Kidney (tissue), 22 donors: ENCODE results near the gene COX8A. TPM values are rescaled to one million over a fixed set of nuclear protein-coding genes. Genes with fewer than 3 reads are reported as not detected.

Experiments used
- DNase-seq, 5 donors: peaks; one replicate each; pipeline ENCODE4 v3.0.0-alpha.2; 2013 to 2020
- FAIRE-seq: peaks from 2 replicates; lab custom pipeline; 2012; peaks lifted over from hg19 to GRCh38; lab: Jason Lieb, UNC
- H3K27ac ChIP-seq, 2 donors: one replicate each; pipeline ENCODE4 v1.7.0; 2013; ENCODE audit warnings: low read depth in 2 of 2, low read length in 2 of 2, inconsistent platforms in 1 of 2
- H3K27me3 ChIP-seq: one replicate; pipeline ENCODE4 v1.7.1; 2013; ENCODE audit warnings: low read length, inconsistent platforms; ENCODE audit not compliant: control insufficient read depth, insufficient read depth
- H3K36me3 ChIP-seq, 3 donors: one replicate each; pipeline versions ENCODE4 v1.7.0 to v1.7.1; 2013; ENCODE audit warnings: low read length in 3 of 3, control low read depth in 1 of 3, inconsistent platforms in 1 of 3; ENCODE audit not compliant: insufficient read depth in 3 of 3, control insufficient read depth in 2 of 3
- H3K4me1 ChIP-seq, 3 donors: one replicate each; pipeline versions ENCODE4 v1.7.0 to v1.7.1; 2013; ENCODE audit warnings: low read length in 3 of 3, inconsistent platforms in 1 of 3, low read depth in 1 of 3; ENCODE audit not compliant: control insufficient read depth in 2 of 3, insufficient read depth in 2 of 3
- H3K4me3 ChIP-seq, 3 donors: one replicate each; pipeline versions ENCODE4 v1.7.0 to v1.8.1; 2013; ENCODE audit warnings: low read length in 3 of 3, control low read depth in 1 of 3, inconsistent platforms in 1 of 3
- H3K9ac ChIP-seq, 3 donors: one replicate each; pipeline versions ENCODE4 v1.7.0 to v1.7.1; 2013; ENCODE audit warnings: low read length in 3 of 3, control low read depth in 1 of 3, inconsistent platforms in 1 of 3
- H3K9me3 ChIP-seq, 3 donors: one replicate each; pipeline versions ENCODE4 v1.7.0 to v1.7.1; 2013; ENCODE audit warnings: low read length in 3 of 3, control low read depth in 1 of 3, inconsistent platforms in 1 of 3; ENCODE audit not compliant: control insufficient read depth in 2 of 3, insufficient read depth in 1 of 3
- CTCF ChIP-seq: IDR thresholded peaks from 3 replicates; pipeline ENCODE4 v1.5.1; 2012; ENCODE audit warnings: mild to moderate bottlenecking, moderate library complexity, borderline replicate concordance; ENCODE audit not compliant: insufficient read depth; ENCODE audit errors: extremely low read depth
- intact Hi-C: fragments of 100-400 bp; cut with DNase I; formaldehyde crosslinking; loops from one replicate; pipeline ENCODE4 v1.11.1; 2022
- long read RNA-seq, 10 donors: library from polyadenylated mRNA in 1 of 10; unstranded in 1 of 10; transcript quantifications; one replicate each; pipeline ENCODE4 v2.0.0 and lab custom pipeline, GENCODE V29; 2021 to 2026
- polyA plus RNA-seq: library from polyadenylated mRNA; stranded (reverse); fragments of 350-450 nt; fragmentation: Illumina TruSeq; extraction: RNeasy Lipid Tissue Mini Kit (QIAGEN cat#74804); gene quantifications from one replicate; pipeline ENCODE4 v1.2.3, GENCODE V29; 2014; ENCODE audit warnings: low read depth, low replicate concordance; ENCODE audit not compliant: insufficient read depth
- total RNA-seq: library from RNA; stranded (reverse); fragmentation: NEBNext Ultra II Directional; extraction: Animal tissue kit (Norgen Biotek cat#: 25700); gene quantifications from one replicate; pipeline ENCODE4 v1.2.1, GENCODE V29; 2021
- donor health status: control.
- donor health status: control.
- donor health status: control.
- donor health status: control.
- donor health status: control.
- donor health status: DM: yes; HTN: yes; CAD: no.
- donor health status: Normal renal cell carcinoma (clear cell type).

The COX8A gene, protein sequence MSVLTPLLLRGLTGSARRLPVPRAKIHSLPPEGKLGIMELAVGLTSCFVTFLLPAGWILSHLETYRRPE
- total RNA-seq (320 TPM), polyA plus RNA-seq (2,092 TPM)
- long read RNA-seq, donor 1, transcript COX8A-201 (2 exons, 507 nt), result major isoform, 303 of 331 reads
- long read RNA-seq, donor 1, partial matches to known transcripts, result 28 of 331 reads
- long read RNA-seq, donor 1, other reads (novel, unspliced or antisense), result 0 of 331 reads
- long read RNA-seq, donor 2, transcript COX8A-201 (2 exons, 507 nt), result major isoform, 359 of 390 reads
- long read RNA-seq, donor 2, partial matches to known transcripts, result 31 of 390 reads
- long read RNA-seq, donor 2, other reads (novel, unspliced or antisense), result 0 of 390 reads
- long read RNA-seq, donor 3, transcript COX8A-201 (2 exons, 507 nt), result major isoform, 503 of 503 reads
- long read RNA-seq, donor 3, partial matches to known transcripts, result 0 of 503 reads
- long read RNA-seq, donor 3, other reads (novel, unspliced or antisense), result 0 of 503 reads
- long read RNA-seq, donor 4, transcript COX8A-201 (2 exons, 507 nt), result major isoform, 175 of 175 reads
- long read RNA-seq, donor 4, partial matches to known transcripts, result 0 of 175 reads
- long read RNA-seq, donor 4, other reads (novel, unspliced or antisense), result 0 of 175 reads
- long read RNA-seq, donor 5, transcript COX8A-201 (2 exons, 507 nt), result major isoform, 24 of 29 reads
- long read RNA-seq, donor 5, partial matches to known transcripts, result 5 of 29 reads
- long read RNA-seq, donor 5, other reads (novel, unspliced or antisense), result 0 of 29 reads
- long read RNA-seq, donor 6, transcript COX8A-201 (2 exons, 507 nt), result major isoform, 1,015 of 1,146 reads
- long read RNA-seq, donor 6, partial matches to known transcripts, result 131 of 1,146 reads
- long read RNA-seq, donor 6, other reads (novel, unspliced or antisense), result 0 of 1,146 reads
- long read RNA-seq, donor 7, transcript COX8A-201 (2 exons, 507 nt), result major isoform, 85 of 96 reads
- long read RNA-seq, donor 7, partial matches to known transcripts, result 11 of 96 reads
- long read RNA-seq, donor 7, other reads (novel, unspliced or antisense), result 0 of 96 reads
- long read RNA-seq, donor 8, transcript COX8A-201 (2 exons, 507 nt), result major isoform, 413 of 433 reads
- long read RNA-seq, donor 8, partial matches to known transcripts, result 20 of 433 reads
- long read RNA-seq, donor 8, other reads (novel, unspliced or antisense), result 0 of 433 reads
- long read RNA-seq, donor 9, transcript COX8A-201 (2 exons, 507 nt), result major isoform, 271 of 286 reads
- long read RNA-seq, donor 9, partial matches to known transcripts, result 15 of 286 reads
- long read RNA-seq, donor 9, other reads (novel, unspliced or antisense), result 0 of 286 reads
- long read RNA-seq, donor 10, transcript COX8A-201 (2 exons, 507 nt), result major isoform, 322 of 322 reads
- long read RNA-seq, donor 10, partial matches to known transcripts, result 0 of 322 reads
- long read RNA-seq, donor 10, other reads (novel, unspliced or antisense), result 0 of 322 reads

DNA sequence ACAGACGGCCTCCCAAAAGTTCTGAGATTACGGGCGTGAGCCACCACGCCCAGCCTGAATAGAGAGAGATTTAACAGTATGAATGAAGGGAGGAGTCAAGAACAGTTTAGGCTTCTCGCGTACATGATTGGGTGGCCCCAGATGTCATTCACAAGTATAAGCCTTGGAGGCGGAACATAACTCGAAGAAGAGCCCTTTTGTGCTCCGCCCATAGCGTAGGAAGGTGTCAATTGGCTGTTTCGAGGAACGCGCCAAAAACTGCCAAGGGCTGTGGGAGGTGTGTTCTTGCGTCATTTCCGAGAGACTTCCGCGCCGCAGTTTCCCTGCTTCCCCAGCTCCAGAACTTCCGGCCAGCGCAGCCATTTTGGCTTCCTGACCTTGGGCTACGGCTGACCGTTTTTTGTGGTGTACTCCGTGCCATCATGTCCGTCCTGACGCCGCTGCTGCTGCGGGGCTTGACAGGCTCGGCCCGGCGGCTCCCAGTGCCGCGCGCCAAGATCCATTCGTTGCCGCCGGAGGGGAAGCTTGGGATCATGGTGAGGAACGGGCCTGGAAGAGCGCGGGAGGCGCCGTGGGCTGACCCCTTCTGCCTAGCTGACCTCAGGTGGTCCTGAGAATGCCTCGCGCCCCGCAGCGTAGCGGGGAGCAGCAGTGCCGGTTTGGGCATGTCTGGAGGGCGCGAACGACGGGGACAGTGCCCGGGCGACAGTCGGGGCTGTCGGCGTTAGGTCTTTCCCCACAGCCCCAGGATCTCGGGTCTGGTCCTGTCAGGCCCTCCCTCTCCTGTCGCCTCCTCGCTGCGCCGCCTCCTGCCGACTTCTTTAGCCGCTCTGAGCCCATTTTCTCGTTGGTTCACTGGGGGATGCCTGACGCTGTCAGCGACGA, at the start of gene COX8A:
COX8A (plus strand) TSS at position 362 of the 885 bp plus-strand sequence; CDS start at position 423, 61 bp downstream.
- Histone ChIP-seq H3K4me1 (peaks cover 0 to 11% (median 5%) of the 10 kb centered on the region in 3 donors), H3K27me3 (no peaks in the 10 kb centered on the region), H3K9ac (peak within 1 kb of the TSS; percentile 73 to 99 (median 77)), H3K27ac (peak within 1 kb of the TSS; percentile 94 to 99), H3K9me3 (no peaks in the 10 kb centered on the region), H3K4me3 (peak within 1 kb of the TSS; percentile 81 to 97 (median 87)), H3K36me3 (peaks cover 0 to 5% (median 2%) of the 10 kb centered on the region in 3 donors)
- FAIRE-seq, result peak; percentile 98
- intact Hi-C loops, result no loop called here
- peak; percentile 98 to 100 (median 99) for DNase-seq
- TF ChIP-seq CTCF, result no peak

GRCh38 chr11:63929616-63930015, 44.8 kb upstream of the COX8A start:
- no peaks in the 10 kb centered on the region for H3K9me3 ChIP-seq
- no peak for FAIRE-seq
- H3K27ac ChIP-seq, result no peak overlapping the region
- H3K36me3 ChIP-seq, result no peaks in the 10 kb centered on the region
- H3K4me3 ChIP-seq, result no peak overlapping the region
- intact Hi-C loops, result no loop called here
- no peak for DNase-seq
- H3K4me1 ChIP-seq, result no peaks in the 10 kb centered on the region
- no peaks in the 10 kb centered on the region for H3K27me3 ChIP-seq
- no peak overlapping the region for H3K9ac ChIP-seq
- TF ChIP-seq CTCF, result no peak
